Endodermal cell (in vitro differentiated cells): Measurements from ENCODE around the gene OTOG. TPM values are rescaled to one million over a fixed set of nuclear protein-coding genes. Genes with fewer than 3 reads are reported as not detected.
A peak's percentile ranks its signal among the peaks of the same experiment; 100 is the strongest.

ENCODE experiments used
- DNase-seq: peaks from one replicate; pipeline ENCODE4 v3.0.0-alpha.2; 2017
- H3K27ac ChIP-seq: 2 replicates; pipeline ENCODE4 v1.5.1; 2013; ENCODE audit warnings: mild to moderate bottlenecking, low read depth, low read length, moderate library complexity
- H3K27me3 ChIP-seq: 2 replicates; pipeline ENCODE4 v1.6.1; 2013; ENCODE audit warnings: mild to moderate bottlenecking, low read length, moderate library complexity; ENCODE audit not compliant: insufficient read depth, control insufficient read depth, poor library complexity, severe bottlenecking
- H3K36me3 ChIP-seq: 2 replicates; pipeline ENCODE4 v1.7.0; 2013; ENCODE audit warnings: mild to moderate bottlenecking, low read length, moderate library complexity; ENCODE audit not compliant: control insufficient read depth, insufficient read depth
- H3K4me1 ChIP-seq: one replicate; pipeline ENCODE4 v1.7.0; 2013; ENCODE audit warnings: low read length; ENCODE audit not compliant: control insufficient read depth, insufficient read depth
- H3K4me3 ChIP-seq: 2 replicates; pipeline ENCODE4 v1.5.1; 2013; ENCODE audit warnings: mild to moderate bottlenecking, low read length, moderate library complexity
- H3K9ac ChIP-seq: 2 replicates; pipeline ENCODE4 v1.6.1; 2013; ENCODE audit warnings: mild to moderate bottlenecking, low read length, moderate library complexity; ENCODE audit not compliant: poor library complexity, severe bottlenecking; ENCODE audit errors: extremely low read depth
- H3K9me3 ChIP-seq: 2 replicates; pipeline ENCODE4 v1.6.1; 2013; ENCODE audit warnings: mild to moderate bottlenecking, low read length, moderate library complexity; ENCODE audit not compliant: control insufficient read depth
- H3K27ac Mint-ChIP-seq: 2 replicates; pipeline ENCODE4 v1.8.0; 2020; ENCODE audit warnings: mixed read lengths
- H3K27me3 Mint-ChIP-seq: 2 replicates; pipeline ENCODE4 v1.8.0; 2021; ENCODE audit warnings: mild to moderate bottlenecking, mixed read lengths; ENCODE audit not compliant: insufficient read depth
- H3K36me3 Mint-ChIP-seq: 2 replicates; pipeline ENCODE4 v1.8.0; 2020; ENCODE audit warnings: low read depth, mixed read lengths
- H3K4me1 Mint-ChIP-seq: 2 replicates; pipeline ENCODE4 v1.8.0; 2020; ENCODE audit warnings: mixed read lengths
- H3K4me3 Mint-ChIP-seq: 2 replicates; pipeline ENCODE4 v1.8.0; 2020; ENCODE audit warnings: mild to moderate bottlenecking, moderate library complexity, mixed read lengths
- H3K9me3 Mint-ChIP-seq: 2 replicates; pipeline ENCODE4 v1.8.0; 2020; ENCODE audit warnings: mild to moderate bottlenecking, mixed read lengths
- WGBS, 2 experiments: methylation state at CpG; one replicate each; pipeline versions ENCODE4 v1.1.5 to v1.1.7; 2013; ENCODE audit warnings: missing lambda C conversion rate in 2 of 2, mixed read lengths in 1 of 2; ENCODE audit not compliant: insufficient coverage in 1 of 2, insufficient read length in 1 of 2; 5-methylcytosine and 5-hydroxymethylcytosine counted together
- total RNA-seq, 2 donors: library from RNA; stranded (reverse); fragmentation: NEBNext Ultra II Directional in 1 of 2; extraction: Animal tissue kit (Norgen Biotek cat#: 25700) in 1 of 2; gene quantifications; 2 replicates in 1 of 2; 3 replicates in 1 of 2; pipeline ENCODE4 v1.2.1, GENCODE V29; 2021
- TF ChIP-seq, protein P1 (sequence below): fragments of 200-600 bp; sonication (generic); conservative IDR thresholded peaks from 2 replicates; pipeline ENCODE4 v1.5.0; 2021; ENCODE audit warnings: antibody characterized with exemption, mild to moderate bottlenecking

OTOG gene
- total RNA-seq, 2 donors from 2014 or later: 0.33 to 0.55 TPM

DNA sequence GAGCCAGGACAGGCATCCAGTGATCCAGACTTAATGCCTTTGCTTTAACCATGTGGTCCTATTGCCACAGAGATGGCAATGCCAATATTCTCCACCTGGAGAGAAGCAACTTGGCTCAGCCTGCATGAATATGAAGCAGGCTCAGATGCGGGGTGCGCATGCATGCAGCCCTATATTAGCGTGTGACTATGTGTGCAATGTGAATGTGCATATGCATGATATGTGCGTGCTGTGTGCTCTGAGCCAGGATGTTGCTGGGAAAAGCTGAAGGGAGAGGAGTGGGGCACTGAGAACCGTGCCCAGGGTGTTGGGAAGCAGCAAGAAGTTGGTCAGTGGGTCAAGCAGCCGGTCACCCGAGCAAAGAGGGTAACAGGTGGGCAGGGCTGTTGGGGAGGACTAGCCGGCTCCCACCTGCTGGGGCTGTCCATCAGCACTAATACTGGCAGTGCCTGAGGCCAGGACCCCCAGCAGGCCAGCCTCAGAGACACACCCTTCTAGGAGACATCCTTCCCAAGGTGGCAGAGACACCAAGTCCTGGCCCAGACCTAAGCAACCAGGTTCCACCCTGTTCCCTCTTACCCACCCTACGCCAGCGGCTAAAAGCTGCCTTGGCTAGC lies 147.5 kb downstream of the OTOG start:
- TF ChIP-seq, protein P1, sequence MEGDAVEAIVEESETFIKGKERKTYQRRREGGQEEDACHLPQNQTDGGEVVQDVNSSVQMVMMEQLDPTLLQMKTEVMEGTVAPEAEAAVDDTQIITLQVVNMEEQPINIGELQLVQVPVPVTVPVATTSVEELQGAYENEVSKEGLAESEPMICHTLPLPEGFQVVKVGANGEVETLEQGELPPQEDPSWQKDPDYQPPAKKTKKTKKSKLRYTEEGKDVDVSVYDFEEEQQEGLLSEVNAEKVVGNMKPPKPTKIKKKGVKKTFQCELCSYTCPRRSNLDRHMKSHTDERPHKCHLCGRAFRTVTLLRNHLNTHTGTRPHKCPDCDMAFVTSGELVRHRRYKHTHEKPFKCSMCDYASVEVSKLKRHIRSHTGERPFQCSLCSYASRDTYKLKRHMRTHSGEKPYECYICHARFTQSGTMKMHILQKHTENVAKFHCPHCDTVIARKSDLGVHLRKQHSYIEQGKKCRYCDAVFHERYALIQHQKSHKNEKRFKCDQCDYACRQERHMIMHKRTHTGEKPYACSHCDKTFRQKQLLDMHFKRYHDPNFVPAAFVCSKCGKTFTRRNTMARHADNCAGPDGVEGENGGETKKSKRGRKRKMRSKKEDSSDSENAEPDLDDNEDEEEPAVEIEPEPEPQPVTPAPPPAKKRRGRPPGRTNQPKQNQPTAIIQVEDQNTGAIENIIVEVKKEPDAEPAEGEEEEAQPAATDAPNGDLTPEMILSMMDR: no peak
- no peak overlapping the region for H3K4me3 Mint-ChIP-seq
- peaks cover 92% of the 10 kb centered on the region for H3K27me3 ChIP-seq

GRCh38 chr11:17695454-17696441 lies 148.7 kb downstream of the OTOG start:
- peaks cover 7% of the 10 kb centered on the region for H3K4me1 Mint-ChIP-seq
- DNase-seq: peak; percentile 64
- H3K9me3 Mint-ChIP-seq: no peaks in the 10 kb centered on the region
- Histone ChIP-seq H3K9me3 (no peaks in the 10 kb centered on the region), H3K36me3 (no peaks in the 10 kb centered on the region), H3K4me1 (no peaks in the 10 kb centered on the region), H3K4me3 (no peak overlapping the region), H3K27me3 (peaks cover 81% of the 10 kb centered on the region), H3K27ac (no peak overlapping the region), H3K9ac (no peak overlapping the region)
- peaks cover 86% of the 10 kb centered on the region for H3K27me3 Mint-ChIP-seq
- TF ChIP-seq, protein P1: no peak
- no peak overlapping the region for H3K27ac Mint-ChIP-seq
- peak overlapping the region; percentile 30 for H3K4me3 Mint-ChIP-seq
- 21 to 38% methylated on average over 3 to 68 of the region's 68 CpGs for WGBS, 2 experiments
- no peaks in the 10 kb centered on the region for H3K36me3 Mint-ChIP-seq

More for the DNA sequence above, 147.5 kb downstream of the OTOG start:
- Histone ChIP-seq H3K9ac (no peak overlapping the region), H3K9me3 (no peaks in the 10 kb centered on the region), H3K4me1 (no peaks in the 10 kb centered on the region), H3K4me3 (no peak overlapping the region), H3K27ac (no peak overlapping the region), H3K36me3 (no peaks in the 10 kb centered on the region)
- Mint-ChIP-seq H3K36me3 (no peaks in the 10 kb centered on the region), H3K4me1 (peaks cover 5% of the 10 kb centered on the region), H3K27me3 (peaks cover 82% of the 10 kb centered on the region), H3K27ac (no peak overlapping the region), H3K9me3 (no peaks in the 10 kb centered on the region)
- WGBS, 2 experiments: 85 to 86% methylated on average over 5 to 10 of the region's 10 CpGs
- DNase-seq: no peak

- DNase-seq: peak; percentile 42
- H3K27ac ChIP-seq: no peak overlapping the region
- H3K27me3 ChIP-seq: peaks cover 71% of the 10 kb centered on the region
- no peaks in the 10 kb centered on the region for H3K36me3 ChIP-seq
- Mint-ChIP-seq H3K27me3 (peaks cover 81% of the 10 kb centered on the region), H3K9me3 (no peaks in the 10 kb centered on the region), H3K36me3 (no peaks in the 10 kb centered on the region), H3K4me1 (peaks cover 7% of the 10 kb centered on the region), H3K27ac (no peak overlapping the region), H3K4me3 (no peak overlapping the region)
- TF ChIP-seq, protein P1: no peak
- WGBS, 2 experiments: 84 to 85% methylated on average over 2 to 5 of the region's 5 CpGs
- no peak overlapping the region for H3K9ac ChIP-seq
- H3K4me1 ChIP-seq: no peaks in the 10 kb centered on the region
- no peak overlapping the region for H3K4me3 ChIP-seq
- no peaks in the 10 kb centered on the region for H3K9me3 ChIP-seq
Observed at GRCh38 chr11:17696741-17697140, 149.7 kb downstream of the OTOG start.

Other genes starting within 250 kb of the OTOG start
- under 1 TPM; 0.31 to 0.62 TPM for gene NCR3LG1, start 195.5 kb upstream of the OTOG start, total RNA-seq
- 1 to 10 TPM; 2.2 to 5.3 TPM for gene KCNJ11, start 158.6 kb upstream of the OTOG start, total RNA-seq
- gene ABCC8, start 70.4 kb upstream of the OTOG start, total RNA-seq: under 1 TPM in 1 of 2 donors, not detected in 1; 0.55 TPM
- gene USH1C, start 2.8 kb upstream of the OTOG start, total RNA-seq: 1 to 10 TPM; 1.5 to 2.8 TPM
- gene MYOD1, start 172.3 kb downstream of the OTOG start, total RNA-seq: not detected
- gene KCNC1, start 187.5 kb downstream of the OTOG start, total RNA-seq: not detected